ENCODE data around the gene POLH.

GRCh38 chr6:43614396-43614730 is 38.4 kb downstream of the POLH start:
- TF ChIP-seq CTCF (IDR thresholded peaks at IDR 0.05; ENCODE audit: extremely low read depth in 1 of 2, insufficient read depth in 1 of 2, low read depth in 1 of 2, low read length in 2 of 2) (no peak), JUN (IDR thresholded peaks at IDR 0.05; ENCODE audit: borderline replicate concordance, insufficient read depth, insufficient read length, low read depth) (no peak), POLR2A (IDR thresholded peaks at IDR 0.05; ENCODE audit: low read depth, low read length) (no peak), POLR2AphosphoS5 (IDR thresholded peaks at IDR 0.05; ENCODE audit: insufficient read depth, low read depth, low read length) (no peak), EZH2 (IDR thresholded peaks at IDR 0.05; ENCODE audit: borderline replicate concordance, low read depth, low read length, severe bottlenecking) (no peak), MAX (IDR thresholded peaks at IDR 0.05; ENCODE audit: insufficient read depth, insufficient read length) (no peak)
